HT1080 (cell line): ENCODE data around the gene SSR1. TPM values are rescaled to one million over a fixed set of nuclear protein-coding genes. Genes with fewer than 3 reads are reported as not detected.
"Not testable (repeated sequence)": the region's sequence is repeated elsewhere in the genome, so short reads cannot be mapped to it uniquely, and the experiment has no call there.

Source experiments
- DNase-seq: peaks from one replicate; pipeline ENCODE4 v3.0.0-alpha.2; 2015; ENCODE audit warnings: low read depth
- total RNA-seq: library from RNA; depleted of rRNA; stranded (reverse); fragments of >200 nt; shearing (Covaris generic); gene quantifications from 2 replicates; pipeline ENCODE4 v1.2.3, GENCODE V29; 2014

Gene SSR1
- total RNA-seq, 1 experiment from 2014 or later, result 85.1 TPM

GRCh38 chr6:7282097-7282906 lies 30.7 kb downstream of the SSR1 start:
- DNase-seq, result no peak

GRCh38 chr6:7276199-7276524 lies 36.8 kb downstream of the SSR1 start:
- DNase-seq, result no peak

DNA sequence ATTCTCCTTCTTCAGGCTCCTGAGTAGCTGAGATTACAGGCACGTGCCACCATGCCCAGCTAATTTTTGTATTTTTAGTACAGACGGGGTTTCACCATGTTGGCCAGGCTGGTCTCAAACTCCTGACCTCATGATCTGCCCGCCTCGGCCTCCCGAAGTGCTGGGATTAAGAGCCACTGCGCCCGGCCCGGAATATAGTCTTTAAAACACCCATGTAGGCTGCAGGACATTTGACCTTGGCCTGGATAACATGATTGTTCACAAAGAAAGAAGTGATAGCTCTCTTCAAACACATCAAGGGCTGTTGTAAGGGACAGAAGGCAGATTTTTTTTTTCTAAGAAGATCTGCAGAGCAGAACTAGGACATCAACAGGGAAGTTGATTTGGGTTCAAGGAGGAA lies 38.5 kb downstream of the SSR1 start:
- DNase-seq, result not testable (repeated sequence)

DNA sequence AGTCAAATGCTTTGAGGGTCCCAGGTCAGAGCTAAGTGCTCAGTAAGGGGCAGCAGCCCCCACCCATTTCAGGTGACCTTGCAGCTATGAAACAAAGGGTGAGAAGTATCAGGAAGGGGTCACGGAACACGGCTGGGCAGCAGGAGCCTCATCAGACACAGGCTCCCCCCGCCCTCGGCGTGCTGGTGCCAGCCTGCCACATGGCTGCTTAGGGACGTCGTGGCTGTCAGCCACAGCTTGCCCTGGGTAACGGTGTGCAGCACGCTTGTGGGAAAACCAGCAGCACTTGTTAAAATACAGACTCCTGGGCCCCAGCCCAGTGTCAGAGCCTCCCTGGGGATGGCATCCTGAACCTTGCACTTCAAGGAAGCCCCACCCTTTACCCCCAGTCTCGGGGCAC lies 39.3 kb downstream of the SSR1 start:
- no peak for DNase-seq

DNA sequence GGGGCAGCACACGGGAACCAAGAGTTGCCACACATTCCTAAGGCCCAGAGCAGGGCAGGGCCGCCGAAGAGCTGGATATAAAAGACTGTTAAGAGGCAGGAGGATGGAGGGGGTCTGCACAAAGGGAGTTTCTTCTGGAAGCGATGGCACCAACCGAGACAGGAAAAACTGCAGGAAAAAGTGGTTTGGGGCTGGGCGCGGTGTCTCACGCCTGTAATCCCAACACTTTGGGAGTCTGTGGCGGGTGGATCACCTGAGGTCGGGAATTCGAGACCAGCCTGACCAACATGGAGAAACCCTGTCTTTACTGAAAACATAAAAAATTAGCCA lies 41.8 kb downstream of the SSR1 start:
- DNase-seq, result no peak

- DNase-seq, result no peak
Observed at GRCh38 chr6:7270320-7271204, 42.4 kb downstream of the SSR1 start.

DNA sequence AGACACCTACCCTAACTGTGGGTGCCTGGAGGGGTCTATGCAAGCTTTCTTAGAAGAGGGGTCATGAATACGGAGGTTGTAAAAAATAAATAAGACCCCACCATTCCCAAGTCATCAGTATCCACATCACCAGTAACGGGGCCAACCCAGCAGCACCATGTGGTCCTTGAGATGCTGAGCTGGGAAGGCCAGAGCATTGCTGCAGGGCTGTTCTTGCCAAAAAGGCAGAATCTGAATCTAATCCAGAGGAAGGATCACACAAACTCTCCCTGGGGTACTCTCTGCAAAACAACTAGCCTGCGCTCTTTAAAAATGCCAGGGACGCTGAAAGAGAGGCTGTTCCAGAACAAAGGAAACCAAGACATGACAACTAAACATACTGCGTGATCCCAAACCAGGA lies 43.2 kb downstream of the SSR1 start:
- no peak for DNase-seq

- no peak for DNase-seq
Observed at GRCh38 chr6:7268816-7269555, 44.0 kb downstream of the SSR1 start.

DNA sequence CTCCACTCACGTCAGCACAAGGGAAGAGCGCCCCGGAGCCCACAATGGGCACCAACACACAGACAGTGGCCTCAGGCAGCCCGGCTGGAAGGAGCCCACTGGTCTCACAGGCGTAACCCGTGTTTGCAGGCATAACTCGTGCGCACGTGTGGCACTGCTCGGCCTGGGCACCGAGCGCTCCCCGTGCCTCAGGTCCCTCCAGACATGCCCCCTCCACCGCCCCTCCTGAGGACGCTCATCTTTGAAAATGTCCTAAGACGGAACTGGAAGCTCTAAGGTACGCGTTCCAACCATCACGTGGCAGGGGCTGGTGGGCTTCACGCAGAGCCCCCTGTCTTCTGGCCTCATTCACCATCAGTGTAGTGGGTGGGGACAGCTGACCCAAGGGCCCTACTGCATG lies 44.6 kb downstream of the SSR1 start:
- DNase-seq, result no peak

DNA sequence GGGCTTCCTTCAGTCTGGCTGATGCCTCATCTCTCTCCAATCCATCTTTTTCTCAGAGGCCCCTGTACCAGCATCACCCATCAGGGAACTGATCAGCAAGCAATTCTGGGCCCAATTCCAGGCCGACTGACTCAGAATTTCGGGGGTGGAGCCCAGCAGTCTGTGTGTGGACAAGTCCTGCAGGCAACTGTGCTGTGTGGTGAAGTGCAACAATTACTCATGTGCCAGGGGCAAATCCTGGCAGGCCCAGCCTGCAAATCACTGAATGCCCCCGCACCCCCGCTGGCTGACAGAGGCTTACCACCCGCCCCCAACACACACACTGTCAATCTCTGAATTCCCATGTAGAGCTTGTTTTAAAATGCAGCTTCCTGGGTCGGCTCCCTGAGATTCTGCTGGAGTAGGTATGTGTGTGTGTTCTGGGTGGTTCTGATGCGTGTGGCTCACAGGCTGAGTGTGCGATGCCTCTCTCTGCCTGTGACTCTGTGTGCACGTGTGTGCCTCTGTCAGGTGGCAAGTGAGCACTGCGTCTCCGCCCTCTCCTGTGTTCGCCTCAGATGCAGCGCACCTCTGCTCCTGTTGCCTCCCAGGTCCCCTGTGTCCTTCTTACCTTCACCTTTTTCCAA lies 45.4 kb downstream of the SSR1 start:
- peak; percentile 96 for DNase-seq

GRCh38 chr6:7267071-7267465 lies 45.9 kb downstream of the SSR1 start:
- DNase-seq, result no peak

DNA sequence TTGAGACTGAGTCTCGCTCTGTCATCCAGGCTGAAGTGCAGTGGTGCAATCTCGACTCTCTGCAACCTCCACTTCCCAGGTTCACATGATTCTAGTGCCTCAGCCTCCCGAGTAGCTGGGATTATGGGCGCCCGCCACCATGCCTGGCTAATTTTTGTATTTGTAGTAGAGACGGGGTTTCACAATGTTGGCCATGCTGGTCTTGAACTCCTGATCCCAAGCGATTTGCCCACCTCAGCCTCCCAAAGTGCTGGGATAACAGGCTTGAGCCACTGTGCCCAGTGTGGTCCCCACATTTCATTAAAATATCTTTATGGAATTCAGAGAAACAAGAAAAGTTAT lies 47.6 kb downstream of the SSR1 start:
- not testable (repeated sequence) for DNase-seq

GRCh38 chr6:7264686-7265384 lies 48.2 kb downstream of the SSR1 start:
- DNase-seq, result no peak

DNA sequence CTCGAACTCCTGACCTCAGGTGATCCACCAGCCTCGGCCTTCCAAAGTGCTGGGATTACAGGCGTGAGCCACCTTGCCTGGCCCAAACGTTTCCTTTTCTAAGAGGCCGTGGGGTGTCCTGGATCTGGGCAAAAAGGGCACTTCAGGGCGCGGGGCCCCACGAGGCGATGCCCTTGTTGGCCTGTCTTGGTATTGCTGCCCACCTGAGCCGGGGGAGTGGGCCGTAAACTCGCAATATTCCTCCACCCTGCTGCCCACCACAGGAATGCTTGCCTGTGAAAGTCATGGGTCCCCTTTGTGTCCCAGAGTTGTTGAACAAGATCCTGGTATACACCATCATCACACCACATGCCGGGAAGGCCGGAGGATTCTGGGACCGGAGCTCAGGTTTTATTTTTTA lies 49.0 kb downstream of the SSR1 start:
- no peak for DNase-seq

- DNase-seq, result not testable (repeated sequence)
Observed at GRCh38 chr6:7263519-7263805, 49.5 kb downstream of the SSR1 start.

DNA sequence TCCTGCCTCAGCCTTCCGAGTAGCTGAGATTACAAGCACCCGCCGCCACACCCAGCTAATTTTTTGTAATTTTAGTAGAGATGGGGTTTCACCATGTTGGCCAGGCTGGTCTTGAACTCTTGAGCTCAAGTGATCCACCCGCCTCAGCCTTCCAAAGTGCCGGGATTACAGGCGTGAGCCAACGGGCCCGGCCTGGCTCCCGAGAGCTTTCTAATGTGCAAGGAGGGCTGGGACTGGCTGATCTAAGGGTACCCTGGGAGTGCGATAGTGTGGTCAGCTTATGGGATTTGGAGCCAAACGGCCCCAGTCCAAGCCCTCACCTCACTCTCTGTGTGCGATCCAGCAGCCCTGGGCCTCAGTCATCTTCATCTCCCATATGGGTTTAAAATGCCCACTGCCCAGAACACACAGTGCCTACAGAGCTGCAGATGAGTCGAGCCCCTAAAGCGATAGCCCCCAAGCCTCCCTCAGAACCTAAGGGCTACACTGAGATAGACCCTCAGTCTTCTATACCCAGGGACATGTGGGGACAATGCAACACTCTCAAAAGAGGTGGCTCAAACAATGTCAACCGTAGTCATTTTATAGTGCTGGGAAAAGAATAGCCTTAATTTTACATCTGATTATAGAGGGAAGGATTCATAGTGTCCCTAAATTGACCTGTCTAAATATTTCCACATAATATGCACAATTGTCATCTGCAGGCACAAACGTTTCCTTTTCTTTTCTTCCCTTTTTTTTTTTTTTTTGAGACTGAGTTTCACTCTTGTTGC lies 50.1 kb downstream of the SSR1 start:
- DNase-seq, result no peak

DNA sequence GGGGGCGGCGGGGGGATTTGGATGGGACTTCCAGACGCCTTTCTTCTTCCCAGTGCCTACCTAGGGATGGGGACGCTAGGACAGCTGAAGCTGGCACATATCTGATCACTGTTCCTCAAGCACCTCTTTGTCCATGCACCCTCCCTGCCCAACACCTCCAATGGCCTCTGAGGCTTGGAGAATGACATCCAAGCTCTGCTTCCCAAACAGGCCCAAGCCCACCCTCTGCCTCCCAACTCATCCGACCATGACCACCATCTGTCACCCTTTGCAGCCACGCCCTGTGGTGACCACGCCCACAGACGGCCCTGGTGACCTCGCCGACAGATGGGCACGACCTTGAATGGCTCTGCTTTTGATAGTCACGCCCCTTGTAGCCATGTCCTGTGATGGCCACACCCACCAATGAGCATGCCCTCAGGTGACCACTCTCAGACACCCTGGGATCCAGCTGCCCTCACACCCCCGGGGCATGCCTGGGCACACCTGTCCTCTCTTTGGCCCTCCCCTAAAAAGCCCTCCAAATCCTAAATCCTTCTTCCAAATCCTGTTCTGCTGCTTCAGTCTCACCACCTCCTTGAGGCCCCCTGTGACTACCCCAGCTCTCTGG lies 51.0 kb downstream of the SSR1 start:
- DNase-seq, result no peak

DNA sequence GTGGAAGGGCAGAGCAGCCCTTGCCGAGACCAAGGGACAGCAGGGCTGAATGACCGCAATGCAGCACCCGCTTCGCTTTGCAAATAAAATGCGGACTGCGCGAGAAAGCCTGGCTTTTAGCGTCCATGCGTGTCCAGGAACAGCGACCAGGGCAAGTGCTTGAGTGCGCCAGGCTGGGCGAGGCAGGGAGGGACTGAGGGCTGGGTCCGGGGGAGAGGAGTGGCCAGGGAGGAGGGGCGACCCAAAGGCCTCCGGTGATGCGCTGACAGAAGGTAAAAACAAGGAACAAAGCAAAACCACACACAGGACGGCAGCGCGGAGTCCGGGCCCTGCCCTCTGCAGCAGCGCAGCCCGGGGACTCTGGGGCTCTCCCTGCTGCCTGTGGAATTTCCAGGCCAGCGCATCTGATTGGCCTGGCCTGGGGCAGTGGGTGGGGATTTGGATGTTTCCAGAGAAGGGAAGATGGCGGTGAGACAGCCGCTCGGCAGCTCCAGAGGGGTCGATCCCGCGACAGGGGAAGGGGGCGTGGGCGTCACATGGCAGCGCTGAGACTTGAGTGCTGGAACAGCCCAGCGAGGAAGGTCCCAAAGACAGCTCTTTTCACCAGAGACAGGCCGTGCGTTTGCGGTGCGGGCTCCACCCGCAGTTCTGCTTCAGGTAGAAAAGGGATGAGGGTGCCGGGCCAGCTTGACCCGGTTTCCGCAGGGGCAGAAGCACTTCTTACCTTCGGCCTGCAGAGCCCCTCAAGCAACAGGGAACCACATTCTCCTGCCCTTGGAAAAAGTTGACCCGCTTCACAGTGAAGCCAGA lies 51.8 kb downstream of the SSR1 start:
- DNase-seq, result peak; percentile 91

GRCh38 chr6:7260291-7261031 lies 52.5 kb downstream of the SSR1 start:
- DNase-seq, result no peak
